GM10248 (cell line): ENCODE measurements around the gene HMCN2.
A peak's percentile ranks its signal among the peaks of the same experiment; 100 is the strongest.

ENCODE experiments used
- CTCF ChIA-PET: fragments of 300-600 bp; sonication (Branson Sonifier 250); formaldehyde crosslinking; extraction: SDS; loops from one replicate; lab custom pipeline; 2021; ENCODE audit warnings: antibody characterized with exemption; lab: Yijun Ruan, JAX
- POLR2A ChIA-PET: fragments of 350-650 bp; sonication (Branson Sonifier 250); formaldehyde crosslinking; extraction: SDS; loops from one replicate; lab custom pipeline; 2020; ENCODE audit warnings: antibody characterized with exemption; lab: Yijun Ruan, JAX
- DNase-seq: peaks from one replicate; pipeline ENCODE4 v3.0.0; 2012; ENCODE audit errors: extremely low spot score
- TF ChIP-seq, protein P1 (sequence below): IDR thresholded peaks from 2 replicates; pipeline ENCODE4 v1.5.1; 2012; ENCODE audit warnings: mild to moderate bottlenecking, low read depth; ENCODE audit errors: extremely low read depth, missing control alignments, control extremely low read depth

The HMCN2 gene, protein sequence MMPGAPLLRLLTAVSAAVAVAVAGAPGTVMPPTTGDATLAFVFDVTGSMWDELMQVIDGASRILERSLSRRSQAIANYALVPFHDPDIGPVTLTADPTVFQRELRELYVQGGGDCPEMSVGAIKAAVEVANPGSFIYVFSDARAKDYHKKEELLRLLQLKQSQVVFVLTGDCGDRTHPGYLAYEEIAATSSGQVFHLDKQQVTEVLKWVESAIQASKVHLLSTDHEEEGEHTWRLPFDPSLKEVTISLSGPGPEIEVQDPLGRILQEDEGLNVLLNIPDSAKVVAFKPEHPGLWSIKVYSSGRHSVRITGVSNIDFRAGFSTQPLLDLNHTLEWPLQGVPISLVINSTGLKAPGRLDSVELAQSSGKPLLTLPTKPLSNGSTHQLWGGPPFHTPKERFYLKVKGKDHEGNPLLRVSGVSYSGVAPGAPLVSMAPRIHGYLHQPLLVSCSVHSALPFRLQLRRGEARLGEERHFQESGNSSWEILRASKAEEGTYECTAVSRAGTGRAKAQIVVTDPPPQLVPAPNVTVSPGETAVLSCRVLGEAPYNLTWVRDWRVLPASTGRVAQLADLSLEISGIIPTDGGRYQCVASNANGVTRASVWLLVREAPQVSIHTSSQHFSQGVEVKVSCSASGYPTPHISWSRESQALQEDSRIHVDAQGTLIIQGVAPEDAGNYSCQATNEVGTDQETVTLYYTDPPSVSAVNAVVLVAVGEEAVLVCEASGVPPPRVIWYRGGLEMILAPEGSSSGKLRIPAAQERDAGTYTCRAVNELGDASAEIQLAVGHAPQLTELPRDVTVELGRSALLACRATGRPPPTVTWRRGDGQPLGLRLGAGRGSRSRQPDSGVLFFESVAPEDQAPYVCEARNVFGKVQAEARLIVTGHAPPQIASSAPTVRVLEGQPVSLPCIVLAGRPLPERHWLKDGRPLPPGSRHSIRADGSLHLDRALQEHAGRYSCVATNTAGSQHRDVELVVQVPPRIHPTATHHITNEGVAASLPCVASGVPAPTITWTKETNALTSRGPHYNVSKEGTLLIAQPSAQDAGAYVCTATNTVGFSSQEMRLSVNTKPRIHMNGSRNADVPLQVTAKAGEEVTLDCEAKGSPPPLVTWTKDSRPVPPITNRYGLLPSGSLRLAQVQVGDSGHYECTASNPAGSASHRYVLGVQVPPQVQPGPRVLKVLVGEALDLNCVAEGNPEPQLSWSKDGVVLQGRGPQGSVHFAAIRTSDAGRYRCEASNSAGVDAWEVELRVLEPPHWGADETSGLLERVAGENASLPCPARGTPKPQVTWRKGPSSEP (N-terminal part only)

DNA sequence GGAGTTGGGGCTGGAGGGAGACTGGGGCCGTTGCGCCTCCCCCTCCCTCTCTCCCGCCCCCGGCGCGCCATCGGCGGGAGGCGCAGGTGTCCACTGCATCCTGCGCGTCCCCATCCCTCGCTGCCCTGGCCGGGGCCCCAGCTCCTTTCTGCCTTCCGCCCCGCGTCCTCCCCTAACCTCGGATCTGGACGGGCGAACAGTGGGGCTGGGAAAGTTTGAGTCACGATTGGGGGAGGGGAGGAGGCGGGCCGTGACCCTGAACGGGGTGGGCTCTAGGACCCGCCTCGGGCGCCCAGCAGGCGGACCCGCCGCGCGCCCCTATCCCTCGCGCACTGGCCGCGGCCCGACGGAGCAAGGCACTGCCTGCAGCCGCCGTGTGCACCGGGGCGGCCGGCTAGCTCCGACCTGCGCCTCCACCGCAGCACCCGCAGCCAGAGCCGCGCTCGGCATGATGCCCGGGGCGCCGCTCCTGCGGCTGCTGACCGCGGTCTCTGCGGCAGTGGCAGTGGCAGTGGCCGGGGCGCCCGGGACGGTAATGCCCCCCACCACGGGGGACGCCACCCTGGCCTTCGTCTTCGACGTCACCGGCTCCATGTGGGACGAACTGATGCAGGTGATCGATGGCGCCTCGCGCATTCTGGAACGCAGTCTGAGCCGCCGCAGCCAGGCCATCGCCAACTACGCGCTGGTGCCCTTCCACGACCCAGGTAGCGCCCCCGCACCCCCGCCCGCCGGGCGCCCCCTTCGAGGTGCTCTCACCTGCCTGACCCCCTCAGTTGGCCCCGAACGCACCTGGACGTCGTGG, at the start of gene HMCN2:
TSS of gene HMCN2 (plus strand) at position 330 of the 805 bp plus-strand sequence. CDS start at position 449, 119 bp downstream.
- POLR2A ChIA-PET: no interaction called here
- CTCF ChIA-PET: no interaction called here
- peak; percentile 13 for DNase-seq
- TF ChIP-seq, protein P1, sequence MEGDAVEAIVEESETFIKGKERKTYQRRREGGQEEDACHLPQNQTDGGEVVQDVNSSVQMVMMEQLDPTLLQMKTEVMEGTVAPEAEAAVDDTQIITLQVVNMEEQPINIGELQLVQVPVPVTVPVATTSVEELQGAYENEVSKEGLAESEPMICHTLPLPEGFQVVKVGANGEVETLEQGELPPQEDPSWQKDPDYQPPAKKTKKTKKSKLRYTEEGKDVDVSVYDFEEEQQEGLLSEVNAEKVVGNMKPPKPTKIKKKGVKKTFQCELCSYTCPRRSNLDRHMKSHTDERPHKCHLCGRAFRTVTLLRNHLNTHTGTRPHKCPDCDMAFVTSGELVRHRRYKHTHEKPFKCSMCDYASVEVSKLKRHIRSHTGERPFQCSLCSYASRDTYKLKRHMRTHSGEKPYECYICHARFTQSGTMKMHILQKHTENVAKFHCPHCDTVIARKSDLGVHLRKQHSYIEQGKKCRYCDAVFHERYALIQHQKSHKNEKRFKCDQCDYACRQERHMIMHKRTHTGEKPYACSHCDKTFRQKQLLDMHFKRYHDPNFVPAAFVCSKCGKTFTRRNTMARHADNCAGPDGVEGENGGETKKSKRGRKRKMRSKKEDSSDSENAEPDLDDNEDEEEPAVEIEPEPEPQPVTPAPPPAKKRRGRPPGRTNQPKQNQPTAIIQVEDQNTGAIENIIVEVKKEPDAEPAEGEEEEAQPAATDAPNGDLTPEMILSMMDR: no peak

DNA sequence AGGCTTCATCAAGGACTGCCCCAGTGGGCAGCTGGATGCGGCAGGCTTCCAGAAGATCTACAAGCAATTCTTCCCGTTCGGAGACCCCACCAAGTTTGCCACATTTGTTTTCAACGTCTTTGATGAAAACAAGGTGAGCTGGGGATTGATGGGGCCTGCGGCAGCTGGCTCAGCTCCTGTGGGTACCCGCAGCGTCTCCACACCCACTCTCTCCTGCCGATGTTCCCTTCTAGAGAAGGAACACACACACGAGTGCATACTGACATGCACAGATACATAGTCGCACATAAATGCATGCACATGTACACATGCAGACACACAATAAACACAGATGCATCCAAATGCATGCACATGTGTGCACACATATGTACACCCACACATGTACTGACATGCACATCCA, 47.7 kb upstream of the HMCN2 start:
- TF ChIP-seq, protein P1: no peak
- ChIA-PET CTCF (interaction anchor here (1.5 kb wide), 1 partner anchor 10 kb away, joined by 4 read pairs; no protein-coding TSS in a partner anchor), POLR2A (no interaction called here)
- DNase-seq: no peak

DNA sequence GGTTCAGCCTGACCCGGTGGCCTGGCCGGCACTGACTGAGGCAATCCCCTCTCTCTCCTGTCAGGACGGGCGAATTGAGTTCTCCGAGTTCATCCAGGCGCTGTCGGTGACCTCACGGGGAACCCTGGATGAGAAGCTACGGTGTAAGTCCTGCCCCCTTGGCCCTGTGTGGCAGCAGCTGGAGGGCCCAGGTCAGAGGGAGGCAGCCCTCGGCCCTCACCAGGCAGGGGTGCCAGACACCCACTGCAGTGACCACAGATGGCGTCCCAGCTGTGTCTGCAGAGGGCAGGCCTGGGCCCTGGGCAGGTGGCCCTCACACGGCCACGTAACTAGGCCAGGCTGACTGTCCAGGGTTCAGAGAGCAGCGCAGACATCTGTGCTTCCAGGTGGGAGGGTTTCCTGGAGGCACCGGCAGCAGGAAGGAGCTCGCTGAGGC, 45.9 kb upstream of the HMCN2 start:
- TF ChIP-seq, protein P1: no peak
- CTCF ChIA-PET: interaction anchor here (1.0 to 1.1 kb wide), 2 partner anchors 16 to 96 kb away, joined by 3 read pairs; no protein-coding TSS in a partner anchor
- DNase-seq: no peak
- POLR2A ChIA-PET: no interaction called here

DNA sequence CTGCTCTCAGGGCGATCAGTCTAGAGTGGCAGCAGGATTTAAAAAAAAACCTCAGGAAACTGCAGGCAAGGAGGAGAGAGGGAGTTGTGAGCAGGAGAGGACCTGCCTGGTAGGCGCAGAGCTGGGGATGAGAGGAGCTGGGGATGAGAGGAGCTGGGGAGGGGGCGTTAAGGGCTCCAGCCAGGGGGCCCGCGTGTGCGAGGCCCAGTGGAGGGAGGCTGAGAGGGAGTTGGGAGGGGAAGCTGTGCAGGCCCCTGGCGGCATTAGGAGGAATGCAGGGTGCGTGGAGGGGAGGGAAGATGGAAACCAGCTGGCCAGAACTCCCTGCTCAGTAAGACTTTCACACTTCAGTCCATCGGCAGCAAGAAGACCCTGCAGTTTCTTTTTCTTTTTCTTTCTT, 45.2 kb upstream of the HMCN2 start:
- POLR2A ChIA-PET: no interaction called here
- TF ChIP-seq, protein P1: no peak
- CTCF ChIA-PET: interaction anchor here (1.1 kb wide), 1 partner anchor 16 kb away, joined by 3 read pairs; no protein-coding TSS in a partner anchor
- DNase-seq: no peak

DNA sequence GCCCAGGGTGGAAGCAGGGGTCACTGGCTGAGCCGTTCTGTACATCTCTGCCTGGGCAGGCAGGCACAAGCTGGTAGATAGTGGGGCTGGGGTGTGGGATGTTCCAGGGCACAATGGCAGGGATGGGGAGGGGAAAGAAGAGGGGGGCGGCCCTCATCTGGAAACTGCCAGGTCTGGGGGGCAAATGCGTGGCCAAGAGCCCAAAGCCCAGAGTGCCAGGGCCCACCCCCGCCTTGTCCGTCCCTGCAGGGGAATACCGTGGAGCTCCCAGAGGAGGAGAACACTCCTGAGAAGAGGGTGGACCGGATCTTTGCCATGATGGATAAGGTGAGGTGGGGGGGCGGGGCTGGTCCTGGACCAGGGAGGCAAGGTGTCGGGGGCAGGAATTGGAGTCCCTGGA, 42.7 kb upstream of the HMCN2 start:
- CTCF ChIA-PET: interaction anchor here (1.0 to 1.7 kb wide), 2 partner anchors 13 to 21 kb away, joined by 3 to 6 read pairs; no protein-coding TSS in a partner anchor
- TF ChIP-seq, protein P1: no peak
- POLR2A ChIA-PET: no interaction called here
- no peak for DNase-seq
